ENCODE measurements around the gene SMIM12. TPM values are rescaled to one million over a fixed set of nuclear protein-coding genes. Genes with fewer than 3 reads are reported as not detected.

The SMIM12 gene
- polyA plus RNA-seq, 1 experiment: 41.7 TPM

DNA sequence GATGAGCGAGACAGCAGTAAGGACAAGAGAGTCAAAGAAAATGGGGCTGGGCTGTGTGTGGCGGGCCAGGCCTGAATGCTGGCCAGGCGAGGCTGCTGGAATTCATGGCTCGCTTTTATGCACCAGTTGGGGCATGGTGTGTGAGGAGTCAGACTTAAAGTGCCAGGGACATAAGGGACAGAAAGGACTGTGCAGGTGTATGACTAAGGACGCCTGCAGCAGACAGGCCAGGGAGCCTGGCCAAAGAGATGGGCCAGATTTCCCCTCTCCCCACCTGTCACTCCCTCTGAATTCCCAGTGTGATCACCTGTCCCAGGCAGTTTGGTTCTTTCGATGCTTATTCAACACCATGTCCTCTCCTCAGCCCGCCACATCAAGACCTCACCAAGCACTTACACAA, 16.9 kb upstream of the SMIM12 start:
- H3K27me3 ChIP-seq (ENCODE audit: control insufficient read depth, insufficient read depth, low read length): peaks cover 33% of the 10 kb centered on the region
- no peak overlapping the region for H3K27ac ChIP-seq (ENCODE audit: low read depth, low read length)
- ChIA-PET CTCF (no interaction called here), POLR2A (no interaction called here)
- TF ChIP-seq, protein P1, sequence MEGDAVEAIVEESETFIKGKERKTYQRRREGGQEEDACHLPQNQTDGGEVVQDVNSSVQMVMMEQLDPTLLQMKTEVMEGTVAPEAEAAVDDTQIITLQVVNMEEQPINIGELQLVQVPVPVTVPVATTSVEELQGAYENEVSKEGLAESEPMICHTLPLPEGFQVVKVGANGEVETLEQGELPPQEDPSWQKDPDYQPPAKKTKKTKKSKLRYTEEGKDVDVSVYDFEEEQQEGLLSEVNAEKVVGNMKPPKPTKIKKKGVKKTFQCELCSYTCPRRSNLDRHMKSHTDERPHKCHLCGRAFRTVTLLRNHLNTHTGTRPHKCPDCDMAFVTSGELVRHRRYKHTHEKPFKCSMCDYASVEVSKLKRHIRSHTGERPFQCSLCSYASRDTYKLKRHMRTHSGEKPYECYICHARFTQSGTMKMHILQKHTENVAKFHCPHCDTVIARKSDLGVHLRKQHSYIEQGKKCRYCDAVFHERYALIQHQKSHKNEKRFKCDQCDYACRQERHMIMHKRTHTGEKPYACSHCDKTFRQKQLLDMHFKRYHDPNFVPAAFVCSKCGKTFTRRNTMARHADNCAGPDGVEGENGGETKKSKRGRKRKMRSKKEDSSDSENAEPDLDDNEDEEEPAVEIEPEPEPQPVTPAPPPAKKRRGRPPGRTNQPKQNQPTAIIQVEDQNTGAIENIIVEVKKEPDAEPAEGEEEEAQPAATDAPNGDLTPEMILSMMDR (IDR thresholded peaks at IDR 0.05; ENCODE audit: low read depth, low read length): no peak
- no peak overlapping the region for H3K4me3 ChIP-seq (ENCODE audit: low read depth, low read length)
- DNase-seq (ENCODE audit: low read depth, low spot score): no peak
- no peaks in the 10 kb centered on the region for H3K9me3 ChIP-seq (ENCODE audit: control insufficient read depth, insufficient read depth, low read length)

- POLR2A ChIA-PET: no interaction called here
- H3K27ac ChIP-seq (ENCODE audit: low read depth, low read length): no peak overlapping the region
- no peak for DNase-seq (ENCODE audit: low read depth, low spot score)
- H3K27me3 ChIP-seq (ENCODE audit: control insufficient read depth, insufficient read depth, low read length): peaks cover 29% of the 10 kb centered on the region
- TF ChIP-seq, protein P1 (IDR thresholded peaks at IDR 0.05; ENCODE audit: low read depth, low read length): no peak
- H3K4me3 ChIP-seq (ENCODE audit: low read depth, low read length): no peak overlapping the region
- H3K9me3 ChIP-seq (ENCODE audit: control insufficient read depth, insufficient read depth, low read length): no peaks in the 10 kb centered on the region
- CTCF ChIA-PET: interaction anchor here (0.6 to 1.7 kb wide), 4 partner anchors 9 to 110 kb away, joined by 4 to 11 read pairs (median 4); no protein-coding TSS in a partner anchor
These were observed 14.9 kb upstream of the SMIM12 start for GRCh38 chr1:34874296-34874952.

DNA sequence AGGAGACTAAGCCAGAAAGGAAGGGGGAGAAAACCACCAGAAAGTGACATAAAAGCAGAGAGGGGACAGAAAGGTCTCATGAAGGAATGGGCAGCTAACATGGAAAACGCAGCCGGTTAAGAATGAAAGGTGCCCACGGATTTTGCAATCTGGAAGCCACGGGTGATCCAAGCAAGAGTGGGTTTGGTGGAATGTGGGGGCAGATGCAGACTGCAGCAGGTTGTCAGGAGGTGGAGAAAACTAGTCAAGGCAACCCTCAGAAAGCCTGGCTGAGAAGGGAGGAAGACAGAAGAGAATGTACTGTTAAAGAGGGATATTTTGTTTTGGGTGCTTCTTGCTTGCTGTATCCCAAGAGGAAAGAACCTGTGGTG, 12.6 kb upstream of the SMIM12 start:
- CTCF ChIA-PET: interaction anchor here (1.1 kb wide), 2 partner anchors 12 to 20 kb away, joined by 3 to 4 read pairs; no protein-coding TSS in a partner anchor
- H3K27me3 ChIP-seq (ENCODE audit: control insufficient read depth, insufficient read depth, low read length): peaks cover 29% of the 10 kb centered on the region
- H3K9me3 ChIP-seq (ENCODE audit: control insufficient read depth, insufficient read depth, low read length): no peaks in the 10 kb centered on the region
- no peak for DNase-seq (ENCODE audit: low read depth, low spot score)
- POLR2A ChIA-PET: no interaction called here
- H3K4me3 ChIP-seq (ENCODE audit: low read depth, low read length): no peak overlapping the region
- H3K27ac ChIP-seq (ENCODE audit: low read depth, low read length): no peak overlapping the region
- TF ChIP-seq, protein P1 (IDR thresholded peaks at IDR 0.05; ENCODE audit: low read depth, low read length): no peak

- Histone ChIP-seq H3K27ac (ENCODE audit: low read depth, low read length) (no peak overlapping the region), H3K27me3 (ENCODE audit: control insufficient read depth, insufficient read depth, low read length) (peaks cover 26% of the 10 kb centered on the region), H3K4me3 (ENCODE audit: low read depth, low read length) (no peak overlapping the region), H3K9me3 (ENCODE audit: control insufficient read depth, insufficient read depth, low read length) (no peaks in the 10 kb centered on the region; the same call in 1 of the 2 replicates)
- ChIA-PET POLR2A (no interaction called here), CTCF (interaction anchor here (1.1 kb wide), 1 partner anchor 19 kb away, joined by 4 read pairs; no protein-coding TSS in a partner anchor)
- TF ChIP-seq, protein P1 (IDR thresholded peaks at IDR 0.05; ENCODE audit: low read depth, low read length): no peak
- DNase-seq (ENCODE audit: low read depth, low spot score): no peak
These were observed 12.0 kb upstream of the SMIM12 start for GRCh38 chr1:34871443-34872132.

DNA sequence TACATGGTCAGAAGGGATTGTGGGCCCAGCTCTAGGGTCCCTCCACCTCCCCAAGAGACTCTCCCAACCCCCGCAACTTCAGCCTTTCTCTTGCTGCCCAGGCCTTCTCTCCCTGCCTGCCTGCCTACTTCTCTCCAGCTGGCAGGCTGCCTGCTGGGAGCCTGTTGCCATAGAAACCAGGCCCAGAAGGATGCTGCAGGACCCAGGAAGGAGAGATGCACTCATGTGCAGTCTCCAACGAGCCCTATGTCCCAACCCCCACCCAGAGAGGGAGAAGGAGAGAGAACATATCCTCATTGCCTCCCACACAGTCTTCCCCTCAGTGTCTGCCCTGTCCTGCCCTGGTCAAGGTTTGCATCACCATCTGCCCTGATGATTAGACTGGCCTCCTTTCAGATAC, 10.8 kb upstream of the SMIM12 start:
- CTCF ChIA-PET: interaction anchor here (1.5 kb wide), 1 partner anchor 18 kb away, joined by 3 read pairs; no protein-coding TSS in a partner anchor
- POLR2A ChIA-PET: no interaction called here

More for the DNA sequence above, 10.8 kb upstream of the SMIM12 start:
- Histone ChIP-seq H3K27me3 (ENCODE audit: control insufficient read depth, insufficient read depth, low read length) (peaks cover 27% of the 10 kb centered on the region), H3K27ac (ENCODE audit: low read depth, low read length) (no peak overlapping the region), H3K4me3 (ENCODE audit: low read depth, low read length) (no peak overlapping the region), H3K9me3 (ENCODE audit: control insufficient read depth, insufficient read depth, low read length) (no peaks in the 10 kb centered on the region; the same call in 1 of the 2 replicates)
- DNase-seq (ENCODE audit: low read depth, low spot score): no peak
- TF ChIP-seq, protein P1 (IDR thresholded peaks at IDR 0.05; ENCODE audit: low read depth, low read length): no peak
